ENCODE results near the gene ATP4B. TPM values are rescaled to one million over a fixed set of nuclear protein-coding genes. Genes with fewer than 3 reads are reported as not detected.

ATP4B gene
- total RNA-seq, 1 donor from 2014 or later, result not detected

DNA sequence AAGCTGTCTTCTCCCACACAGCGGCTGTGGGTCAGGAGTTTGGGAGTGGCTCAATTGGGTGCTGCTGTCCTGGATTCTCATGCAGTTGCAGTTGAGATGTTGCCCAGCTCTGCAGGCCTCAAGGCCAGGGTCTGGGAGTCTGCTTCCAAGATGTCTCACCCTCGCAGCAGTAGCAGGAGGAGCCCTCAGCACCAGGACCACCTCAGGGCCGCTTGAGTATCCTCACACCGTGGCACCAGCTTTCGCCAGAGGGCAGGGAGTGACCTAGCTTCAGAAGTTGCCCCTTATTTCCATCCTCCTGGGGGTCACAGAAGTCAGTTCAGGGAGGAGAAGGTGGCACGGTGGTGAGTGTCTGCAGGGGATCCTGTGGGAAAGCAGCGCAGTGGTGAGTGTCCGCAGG lies 52.5 kb downstream of the ATP4B start:
- no peak for DNase-seq (ENCODE audit: low read depth)
- H3K4me3 ChIP-seq (ENCODE audit: low read depth, low read length), result no peak overlapping the region
- TF ChIP-seq, protein P1, sequence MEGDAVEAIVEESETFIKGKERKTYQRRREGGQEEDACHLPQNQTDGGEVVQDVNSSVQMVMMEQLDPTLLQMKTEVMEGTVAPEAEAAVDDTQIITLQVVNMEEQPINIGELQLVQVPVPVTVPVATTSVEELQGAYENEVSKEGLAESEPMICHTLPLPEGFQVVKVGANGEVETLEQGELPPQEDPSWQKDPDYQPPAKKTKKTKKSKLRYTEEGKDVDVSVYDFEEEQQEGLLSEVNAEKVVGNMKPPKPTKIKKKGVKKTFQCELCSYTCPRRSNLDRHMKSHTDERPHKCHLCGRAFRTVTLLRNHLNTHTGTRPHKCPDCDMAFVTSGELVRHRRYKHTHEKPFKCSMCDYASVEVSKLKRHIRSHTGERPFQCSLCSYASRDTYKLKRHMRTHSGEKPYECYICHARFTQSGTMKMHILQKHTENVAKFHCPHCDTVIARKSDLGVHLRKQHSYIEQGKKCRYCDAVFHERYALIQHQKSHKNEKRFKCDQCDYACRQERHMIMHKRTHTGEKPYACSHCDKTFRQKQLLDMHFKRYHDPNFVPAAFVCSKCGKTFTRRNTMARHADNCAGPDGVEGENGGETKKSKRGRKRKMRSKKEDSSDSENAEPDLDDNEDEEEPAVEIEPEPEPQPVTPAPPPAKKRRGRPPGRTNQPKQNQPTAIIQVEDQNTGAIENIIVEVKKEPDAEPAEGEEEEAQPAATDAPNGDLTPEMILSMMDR (conservative IDR thresholded peaks at IDR 0.05; ENCODE audit: low read depth, low read length), result no peak

DNA sequence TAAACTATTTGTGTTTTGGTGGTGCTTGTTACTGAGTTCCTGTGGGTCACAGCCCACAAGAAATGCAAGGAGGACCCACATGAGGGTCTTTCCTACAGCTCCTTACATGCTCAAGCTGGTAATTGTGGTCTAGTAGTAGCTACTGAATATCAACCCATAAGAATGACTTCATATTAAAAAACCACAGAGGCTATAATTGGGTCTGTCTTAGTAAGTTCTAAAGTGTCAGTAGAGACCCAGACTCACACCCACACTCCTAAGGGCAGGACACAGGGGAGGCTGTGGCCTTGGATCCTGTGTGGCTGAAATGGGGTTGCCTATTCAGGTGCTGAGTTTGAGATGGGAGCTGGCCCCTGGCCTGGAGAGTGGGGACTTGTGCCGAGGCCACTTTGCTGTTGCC lies 53.8 kb downstream of the ATP4B start:
- TF ChIP-seq, protein P1 (conservative IDR thresholded peaks at IDR 0.05; ENCODE audit: low read depth, low read length), result no peak
- H3K4me3 ChIP-seq (ENCODE audit: low read depth, low read length), result no peak overlapping the region
- DNase-seq (ENCODE audit: low read depth), result no peak

DNA sequence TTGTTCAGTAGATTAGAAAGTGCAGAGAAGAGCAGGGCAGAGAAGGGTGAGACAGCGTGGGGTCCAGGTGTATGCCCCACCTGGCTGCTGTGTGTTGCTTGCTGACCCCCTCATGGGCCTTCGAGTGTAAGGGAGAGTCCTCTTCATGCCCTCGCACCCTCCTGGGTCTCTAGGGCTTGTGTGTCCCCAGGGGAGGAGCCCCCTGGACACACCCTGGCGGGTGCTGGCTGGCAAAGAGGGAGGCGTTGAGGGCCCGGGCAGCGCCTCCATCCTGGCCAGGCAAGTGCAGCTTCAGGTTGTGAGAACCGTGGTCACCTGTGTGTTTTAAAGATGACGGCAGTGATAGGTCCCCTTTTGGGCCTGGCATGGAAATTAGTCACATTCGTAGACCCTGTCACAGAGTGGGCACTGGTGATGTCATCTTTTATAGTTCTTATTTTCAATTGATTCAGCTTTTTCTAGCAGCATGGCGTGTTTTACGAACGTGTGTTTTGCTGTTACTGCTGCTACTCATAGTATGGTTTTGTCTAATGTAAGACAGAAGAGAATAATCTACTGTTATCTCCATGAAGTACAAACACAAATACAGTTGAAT lies 54.8 kb downstream of the ATP4B start:
- no peak for DNase-seq (ENCODE audit: low read depth)
- H3K4me3 ChIP-seq (ENCODE audit: low read depth, low read length), result no peak overlapping the region
- TF ChIP-seq, protein P1 (conservative IDR thresholded peaks at IDR 0.05; ENCODE audit: low read depth, low read length), result no peak

DNA sequence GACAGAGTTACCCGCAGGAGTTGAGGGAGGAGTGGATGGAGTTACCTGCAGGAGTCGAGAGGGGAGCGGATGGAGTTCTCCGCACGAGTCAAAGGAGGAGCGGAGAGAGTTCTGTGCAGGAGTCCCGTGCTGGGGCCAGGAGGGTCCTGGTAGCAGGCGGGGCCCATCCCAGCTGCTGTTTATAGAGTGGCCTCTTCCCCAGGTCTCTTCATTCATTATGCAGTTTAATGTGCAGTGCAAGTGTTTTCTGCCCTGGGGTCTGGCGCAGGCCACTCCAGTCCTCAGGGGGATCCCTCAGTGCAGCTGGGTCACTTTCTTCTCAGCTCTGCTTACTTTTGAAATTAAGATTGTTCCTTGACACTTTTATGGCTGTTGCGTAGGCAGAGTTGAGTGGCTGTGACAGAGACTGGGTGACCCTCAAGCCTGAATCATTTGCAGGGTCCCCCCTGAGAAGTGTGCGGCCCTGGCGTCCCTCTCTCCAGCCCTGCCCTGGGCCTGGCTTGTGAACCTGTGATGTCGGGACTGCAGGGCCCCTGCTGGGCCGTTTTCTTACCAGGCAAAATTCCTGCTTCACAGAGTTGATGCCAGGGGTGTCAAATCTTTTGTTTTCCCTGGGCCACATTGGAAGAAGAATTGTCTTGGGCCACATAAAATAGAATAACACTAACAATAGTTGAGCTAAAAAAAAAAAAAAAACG lies 55.6 kb downstream of the ATP4B start:
- no peak overlapping the region for H3K4me3 ChIP-seq (ENCODE audit: low read depth, low read length)
- DNase-seq (ENCODE audit: low read depth), result no peak
- TF ChIP-seq, protein P1 (conservative IDR thresholded peaks at IDR 0.05; ENCODE audit: low read depth, low read length), result no peak

DNA sequence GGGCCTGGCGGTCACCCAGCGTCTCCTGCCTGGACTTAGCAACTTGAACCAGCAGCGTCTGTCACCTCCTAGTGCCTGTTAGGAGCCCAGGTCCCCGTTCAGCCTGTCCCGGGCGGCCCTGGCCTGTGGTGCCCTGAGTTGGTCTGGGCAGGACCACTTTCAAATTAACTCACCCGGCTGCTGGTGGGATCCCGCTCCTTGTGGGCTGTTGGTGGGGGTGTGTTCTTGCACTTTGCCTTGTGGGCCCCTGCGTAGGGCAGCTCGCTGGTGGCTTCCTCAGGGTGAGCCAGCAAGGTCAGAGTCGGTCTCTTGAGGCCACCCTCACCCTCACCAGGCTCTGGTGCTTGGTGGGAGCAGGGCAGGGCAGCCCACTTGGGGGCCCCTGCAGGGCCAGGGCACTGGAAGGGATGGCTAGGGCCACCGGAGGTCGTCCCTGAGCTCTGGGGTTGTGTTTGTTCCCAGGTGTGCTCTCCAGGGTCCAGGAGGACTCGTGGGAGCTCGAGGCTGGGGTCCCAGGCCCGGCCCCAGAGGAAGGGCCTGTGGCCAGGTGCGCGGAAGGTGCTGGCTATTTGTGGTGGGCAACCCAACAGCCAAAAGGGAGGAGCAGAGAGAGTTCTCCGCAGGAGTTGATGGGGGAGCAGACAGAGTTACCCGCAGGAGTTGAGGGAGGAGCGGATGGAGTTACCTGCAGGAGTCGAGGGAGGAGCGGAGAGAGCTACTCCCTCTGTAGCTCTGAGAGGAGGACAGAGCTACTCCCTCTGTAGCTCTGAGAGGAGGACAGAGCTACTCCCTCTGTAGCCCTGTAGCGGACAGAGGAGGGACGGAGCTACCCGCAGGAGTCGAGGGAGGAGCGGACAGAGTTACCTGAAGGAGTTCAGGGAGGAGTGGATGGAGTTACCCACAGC lies 56.6 kb downstream of the ATP4B start:
- H3K4me3 ChIP-seq (ENCODE audit: low read depth, low read length), result no peak overlapping the region
- no peak for DNase-seq (ENCODE audit: low read depth)
- TF ChIP-seq, protein P1 (conservative IDR thresholded peaks at IDR 0.05; ENCODE audit: low read depth, low read length), result no peak

DNA sequence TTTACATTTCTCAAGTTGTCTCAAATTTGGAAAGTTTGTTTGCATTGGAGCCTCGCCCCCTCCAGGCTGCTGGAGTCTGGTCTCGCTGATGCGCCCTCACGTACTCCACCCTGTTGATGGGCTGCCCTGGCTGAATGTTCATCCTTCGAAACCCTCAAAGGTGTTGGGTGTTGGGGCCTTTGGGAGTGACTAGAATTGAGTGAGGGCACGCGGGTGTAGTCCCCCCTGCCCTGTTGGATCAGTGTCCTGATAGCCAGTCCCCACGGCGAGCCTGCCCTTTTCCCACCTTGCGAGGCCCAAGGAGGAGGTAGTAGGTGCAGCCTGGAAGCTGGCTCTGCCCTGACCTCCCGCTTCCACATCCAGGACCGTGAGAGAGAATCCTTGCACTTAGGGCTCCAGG lies 58.6 kb downstream of the ATP4B start:
- no peak for DNase-seq (ENCODE audit: low read depth)
- TF ChIP-seq, protein P1 (conservative IDR thresholded peaks at IDR 0.05; ENCODE audit: low read depth, low read length), result no peak
- H3K4me3 ChIP-seq (ENCODE audit: low read depth, low read length), result no peak overlapping the region

Other genes with a start within 250 kb of the ATP4B start
- gene ADPRHL1, start 204.7 kb downstream of the ATP4B start, total RNA-seq, result 2.2 and 3.3 TPM in 2 replicates
- gene DCUN1D2, start 167.5 kb downstream of the ATP4B start, total RNA-seq, result 8.1 and 8.7 TPM in 2 replicates
- gene TFDP1, start 73.4 kb downstream of the ATP4B start, total RNA-seq, result 105 and 111 TPM in 2 replicates
- gene GRK1, start 9.0 kb upstream of the ATP4B start, total RNA-seq, result 0.06 TPM in 1 of 2 replicates, not detected in the other
- 6.9 and 7.4 TPM in 2 replicates for gene TMEM255B, start 101.0 kb upstream of the ATP4B start, total RNA-seq
- gene GAS6, start 205.9 kb upstream of the ATP4B start, total RNA-seq, result 127 and 142 TPM in 2 replicates

All from epithelial cell of proximal tubule (primary cell).